GM19438 (cell line): ENCODE measurements around the gene EEF2KMT.
"Not testable (repeated sequence)": the region's sequence is repeated elsewhere in the genome, so short reads cannot be mapped to it uniquely, and the experiment has no call there.

Source experiments
- ATAC-seq: cut with Tn5 transposase; IDR thresholded peaks from one replicate; pipeline ENCODE4 v1.9.1; 2021; ENCODE audit warnings: low read depth; ENCODE audit not compliant: unreplicated experiment

Gene EEF2KMT

GRCh38 chr16:5045499-5046115 is 52.0 kb downstream of the EEF2KMT start:
- ATAC-seq = no peak

DNA sequence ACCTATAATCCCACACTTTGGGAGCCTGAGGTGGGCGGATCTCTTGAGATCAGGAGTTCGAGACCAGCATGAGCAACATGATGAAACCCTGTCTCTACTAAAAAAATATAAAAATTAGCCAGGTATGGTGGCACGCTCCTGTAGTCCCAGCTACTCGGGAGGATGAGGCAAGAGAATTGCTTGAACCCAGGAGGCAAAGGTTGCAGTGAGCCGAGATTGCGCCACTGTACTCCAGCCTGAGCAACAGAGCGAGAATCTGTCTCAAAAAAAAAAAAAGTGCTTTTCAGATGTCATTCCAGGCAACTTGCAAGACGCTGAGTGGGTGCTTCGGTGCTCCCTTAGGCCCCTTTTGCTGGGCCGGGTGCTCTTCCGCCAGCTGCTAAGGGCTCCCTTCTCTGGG is 53.0 kb downstream of the EEF2KMT start:
- not testable (repeated sequence) for ATAC-seq

DNA sequence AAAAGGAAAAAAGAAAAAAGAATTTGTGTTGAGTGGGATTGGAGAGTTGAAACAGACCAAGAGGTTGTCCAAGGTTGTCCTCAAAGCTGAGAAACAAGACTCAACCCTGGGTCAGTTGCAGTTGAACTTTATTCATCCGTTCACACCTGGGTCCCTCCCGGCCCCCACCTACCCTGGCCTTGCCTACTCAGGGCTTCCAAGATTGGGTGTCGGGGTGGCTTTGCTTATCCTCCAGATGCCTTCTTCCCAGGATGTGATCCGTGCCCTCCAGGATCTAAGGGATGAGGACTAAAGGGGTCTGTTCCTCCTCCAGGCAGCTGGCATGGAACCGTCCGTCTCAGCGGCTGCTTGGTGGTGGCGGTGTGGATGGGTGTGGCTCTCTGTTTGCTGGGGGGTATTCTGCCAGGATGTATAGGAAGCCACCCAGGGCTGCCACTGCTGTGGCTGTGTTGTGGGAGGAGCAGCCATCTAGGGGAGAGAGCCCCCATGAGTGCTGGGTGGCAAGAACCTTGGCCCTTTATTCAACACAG is 53.5 kb downstream of the EEF2KMT start:
- no peak for ATAC-seq

GRCh38 chr16:5042574-5043171 is 54.9 kb downstream of the EEF2KMT start:
- no peak for ATAC-seq

DNA sequence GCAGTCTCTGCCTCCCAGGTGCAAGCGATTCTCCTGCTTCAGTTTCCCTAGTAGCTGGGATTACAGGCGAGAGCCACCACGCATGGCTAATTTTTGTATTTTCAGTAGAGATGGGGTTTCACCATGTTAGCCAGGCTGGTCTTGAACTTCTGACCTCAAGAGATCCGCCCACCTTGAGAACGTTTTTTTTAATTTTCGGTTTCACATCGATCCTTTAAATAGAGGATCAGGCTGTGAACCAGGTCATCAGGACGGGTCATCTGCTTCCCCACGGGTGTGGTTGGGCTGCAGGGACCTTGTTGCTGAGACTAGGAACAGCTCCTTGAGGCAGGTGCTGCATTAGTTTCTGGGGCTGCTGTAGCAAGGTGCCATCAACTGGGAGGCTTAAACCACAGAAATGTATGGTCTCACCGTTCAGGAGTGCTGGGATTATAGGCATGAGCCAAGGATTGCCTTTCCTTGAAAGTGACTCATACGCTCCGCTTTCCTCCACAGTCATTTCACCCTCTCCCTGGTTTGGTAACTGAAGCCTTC is 55.9 kb downstream of the EEF2KMT start:
- peak; percentile 91 for ATAC-seq

- ATAC-seq = no peak
These were observed 57.1 kb downstream of the EEF2KMT start for GRCh38 chr16:5040451-5040850.

DNA sequence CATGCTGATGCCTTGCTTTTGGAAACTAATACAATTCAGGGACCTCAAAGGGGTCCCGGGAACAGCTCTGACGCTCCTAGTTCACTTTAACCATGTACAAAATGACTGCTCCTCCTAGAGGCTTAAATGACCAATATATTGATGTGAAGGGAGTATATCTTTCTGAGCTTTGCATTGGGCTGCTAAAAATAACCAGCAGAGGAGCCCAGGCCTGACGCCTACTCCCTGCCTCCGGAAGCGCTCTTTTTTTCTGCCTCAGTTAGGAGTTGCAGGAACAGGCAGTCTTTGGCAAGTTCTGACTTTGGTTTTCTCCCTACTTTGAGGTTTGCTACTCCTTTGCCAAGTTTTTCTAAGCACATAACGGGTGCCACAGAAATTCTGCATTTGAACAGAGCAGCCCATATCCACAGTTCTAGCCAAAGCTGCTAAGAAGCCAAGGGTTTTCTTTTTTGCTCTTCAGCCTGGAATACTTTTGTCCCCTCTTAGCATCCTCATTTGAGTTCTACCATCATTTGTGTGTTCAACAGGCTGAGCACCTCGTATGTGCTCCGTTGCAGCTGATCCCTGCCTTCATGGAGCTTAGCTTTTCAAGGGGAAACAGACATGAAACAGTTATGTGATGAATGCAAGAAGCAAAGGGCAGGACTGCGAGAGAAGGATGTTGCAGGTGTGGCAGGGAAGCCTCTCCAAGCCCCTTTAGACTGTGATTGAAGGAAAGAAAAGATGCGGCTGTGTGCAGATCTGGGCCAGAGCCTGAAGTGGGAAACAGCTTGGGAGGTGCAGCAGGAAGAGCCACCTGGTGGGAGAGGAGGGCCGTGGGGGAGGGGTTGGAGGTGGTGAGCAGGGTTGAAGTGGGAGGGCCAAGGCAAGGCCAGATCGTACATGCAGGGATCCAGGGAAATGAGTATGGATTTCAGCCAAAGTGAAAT is 61.1 kb downstream of the EEF2KMT start:
- ATAC-seq = no peak

GRCh38 chr16:5035909-5036227 is 61.7 kb downstream of the EEF2KMT start:
- no peak for ATAC-seq
